ENCODE data around the gene ITFG1. TPM values are rescaled to one million over a fixed set of nuclear protein-coding genes. Genes with fewer than 3 reads are reported as not detected.

The ITFG1 gene
- total RNA-seq, 2 experiments from 2014 or later: 16.5 to 16.7 TPM

DNA sequence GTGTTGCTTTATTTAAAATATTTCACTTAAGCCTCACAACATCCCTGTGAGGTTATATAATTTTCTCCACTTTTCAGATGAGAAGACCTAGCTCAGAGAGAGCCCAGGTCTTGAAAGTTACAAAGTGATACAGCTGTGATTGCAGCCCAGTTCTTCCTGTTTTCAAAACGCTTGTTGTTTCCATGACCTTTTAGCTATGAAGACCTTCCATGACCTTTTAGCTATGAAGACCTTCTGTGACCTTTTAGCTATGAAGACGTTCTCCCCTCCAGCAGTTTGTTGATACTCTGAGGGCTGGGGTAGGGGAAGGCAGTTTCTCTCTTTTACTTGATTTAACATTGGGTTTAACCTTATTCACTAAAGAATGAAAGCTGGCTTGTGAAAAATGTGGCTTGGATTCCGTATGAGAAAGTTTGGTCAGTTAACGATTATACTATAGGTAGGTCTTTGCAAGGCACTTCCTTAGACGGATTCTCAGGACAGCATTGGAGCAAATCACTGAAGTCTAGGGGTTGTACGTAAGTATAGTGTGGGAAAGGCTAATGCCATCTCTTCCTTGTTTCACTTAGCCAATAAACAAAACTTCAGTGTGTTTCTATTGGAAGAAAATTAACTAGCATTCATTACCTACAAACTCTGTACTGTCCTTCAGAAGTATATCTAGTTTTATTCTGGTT is 21.0 kb upstream of the ITFG1 start:
- Mint-ChIP-seq H3K36me3 (ENCODE audit: low read depth) (peaks cover 12% of the 10 kb centered on the region), H3K27me3 (no peaks in the 10 kb centered on the region), H3K4me1 (ENCODE audit: low read depth) (peaks cover 35% of the 10 kb centered on the region), H3K9me3 (no peaks in the 10 kb centered on the region), H3K4me3 (no peak overlapping the region), H3K27ac (peak overlapping the region; percentile 65)
- intact Hi-C loops (cut with micrococcal nuclease): no loop called here
- POLR2A ChIA-PET: no interaction called here
- DNase-seq: peak; percentile 9
- TF ChIP-seq CTCF (IDR thresholded peaks at IDR 0.05): no peak
- ATAC-seq: peak; percentile 91
- CTCF ChIA-PET: interaction anchor here (0.6 to 2.2 kb wide), 3 partner anchors 15 to 28 kb away, joined by 3 to 9 read pairs (median 3); partner anchors contain the start of genes ITFG1 and PHKB

DNA sequence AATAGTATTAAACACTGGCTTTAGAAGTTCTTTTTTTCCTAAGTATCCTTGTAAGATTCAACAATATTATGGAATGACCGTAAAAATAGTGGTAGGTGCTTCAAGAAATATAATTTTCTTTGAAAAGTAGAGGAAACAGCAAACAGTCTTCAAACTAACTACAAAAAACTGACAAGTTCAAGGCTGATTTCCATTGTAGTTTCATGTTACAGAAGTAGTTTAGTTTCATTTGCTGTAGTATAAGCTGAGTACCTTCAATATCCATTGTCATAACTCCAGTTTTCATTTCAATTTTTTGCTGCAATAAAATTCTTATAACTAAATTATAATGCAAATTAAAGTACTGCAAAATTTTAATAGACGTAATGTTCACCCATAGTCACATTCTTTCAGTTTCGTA is 19.5 kb upstream of the ITFG1 start:
- intact Hi-C loops (cut with micrococcal nuclease): no loop called here
- H3K4me3 Mint-ChIP-seq: no peak overlapping the region
- H3K4me1 Mint-ChIP-seq (ENCODE audit: low read depth): peaks cover 32% of the 10 kb centered on the region
- no peaks in the 10 kb centered on the region for H3K9me3 Mint-ChIP-seq
- TF ChIP-seq CTCF (IDR thresholded peaks at IDR 0.05): no peak
- H3K27me3 Mint-ChIP-seq: no peaks in the 10 kb centered on the region
- no peak for ATAC-seq
- no peak overlapping the region for H3K27ac Mint-ChIP-seq
- POLR2A ChIA-PET: interaction anchor here (1.2 kb wide), 1 partner anchor 19 kb away, joined by 5 read pairs; the partner anchor contains the start of genes ITFG1 and PHKB
- DNase-seq: no peak
- CTCF ChIA-PET: interaction anchor here (0.9 to 2.2 kb wide), 2 partner anchors 12 to 14 kb away, joined by 3 to 9 read pairs; no protein-coding TSS in a partner anchor
- H3K36me3 Mint-ChIP-seq (ENCODE audit: low read depth): peaks cover 8% of the 10 kb centered on the region

DNA sequence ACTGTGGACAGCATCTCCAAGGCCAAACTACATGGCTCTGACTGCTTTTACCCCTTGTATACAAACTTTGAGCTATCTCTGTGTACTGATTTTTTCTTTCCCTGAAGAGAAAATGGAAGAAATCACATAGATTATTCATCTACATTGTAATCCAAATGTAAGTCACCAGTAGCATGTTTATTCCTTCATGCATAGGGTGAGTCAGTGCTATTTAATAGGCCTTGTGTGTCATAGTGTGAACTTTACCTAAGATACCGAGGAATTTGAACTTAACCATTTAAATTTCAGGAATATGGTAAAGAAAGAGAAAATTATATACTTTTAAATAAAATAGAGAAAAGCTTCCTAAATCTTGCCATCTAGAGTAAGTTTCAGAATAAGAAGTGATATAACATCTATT is 16.8 kb upstream of the ITFG1 start:
- no peaks in the 10 kb centered on the region for H3K9me3 Mint-ChIP-seq
- intact Hi-C loops (cut with micrococcal nuclease): no loop called here
- ChIA-PET CTCF (interaction anchor here (0.6 kb wide), 1 partner anchor 17 kb away, joined by 3 read pairs; the partner anchor contains the start of genes ITFG1 and PHKB), POLR2A (interaction anchor here (2.6 kb wide), 1 partner anchor 16 kb away, joined by 7 read pairs; the partner anchor contains the start of genes ITFG1 and PHKB)
- DNase-seq (no peak), ATAC-seq (no peak)
- peaks cover 6% of the 10 kb centered on the region for H3K36me3 Mint-ChIP-seq (ENCODE audit: low read depth)
- peaks cover 28% of the 10 kb centered on the region for H3K4me1 Mint-ChIP-seq (ENCODE audit: low read depth)
- no peak overlapping the region for H3K4me3 Mint-ChIP-seq
- no peaks in the 10 kb centered on the region for H3K27me3 Mint-ChIP-seq
- no peak overlapping the region for H3K27ac Mint-ChIP-seq
- TF ChIP-seq CTCF (IDR thresholded peaks at IDR 0.05): no peak

- Mint-ChIP-seq H3K4me3 (no peak overlapping the region), H3K27me3 (no peaks in the 10 kb centered on the region), H3K27ac (no peak overlapping the region), H3K9me3 (no peaks in the 10 kb centered on the region), H3K36me3 (ENCODE audit: low read depth) (peaks cover 6% of the 10 kb centered on the region), H3K4me1 (ENCODE audit: low read depth) (peaks cover 25% of the 10 kb centered on the region)
- ATAC-seq: no peak
- no peak for TF ChIP-seq CTCF (IDR thresholded peaks at IDR 0.05)
- DNase-seq: no peak
- ChIA-PET CTCF (interaction anchor here (0.6 kb wide), 1 partner anchor 16 kb away, joined by 3 read pairs; the partner anchor contains the start of genes ITFG1 and PHKB), POLR2A (interaction anchor here (2.6 kb wide), 1 partner anchor 15 kb away, joined by 7 read pairs; the partner anchor contains the start of genes ITFG1 and PHKB)
- intact Hi-C loops (cut with micrococcal nuclease): no loop called here
Measured at GRCh38 chr16:47476654-47477345, 15.9 kb upstream of the ITFG1 start.

GRCh38 chr16:47475786-47476185 is 14.9 kb upstream of the ITFG1 start:
- Mint-ChIP-seq H3K9me3 (no peaks in the 10 kb centered on the region), H3K4me3 (no peak overlapping the region), H3K36me3 (ENCODE audit: low read depth) (peaks cover 10% of the 10 kb centered on the region), H3K27ac (no peak overlapping the region), H3K27me3 (no peaks in the 10 kb centered on the region), H3K4me1 (ENCODE audit: low read depth) (peaks cover 16% of the 10 kb centered on the region)
- ChIA-PET CTCF (no interaction called here), POLR2A (no interaction called here)
- no peak for TF ChIP-seq CTCF (IDR thresholded peaks at IDR 0.05)
- intact Hi-C loops (cut with micrococcal nuclease): no loop called here
- ATAC-seq: no peak
- no peak for DNase-seq

All from activated CD8-positive, alpha-beta T cell treated with anti-CD3 and anti-CD28 coated beads for 36 hours (primary cell).